Esophagus squamous epithelium (tissue), 5 donors: ENCODE measurements around the gene HDAC7. TPM values are rescaled to one million over a fixed set of nuclear protein-coding genes. Genes with fewer than 3 reads are reported as not detected.

Experiments
- DNase-seq: peaks from one replicate; lab custom pipeline; 2025; lab: John Stamatoyannopoulos, UW
- H3K27ac ChIP-seq, 4 donors: fragments of 200-600 bp; sonication (generic); one replicate each; pipeline ENCODE4 v1.5.1; 2016 to 2019; ENCODE audit warnings: mild to moderate bottlenecking in 1 of 4
- H3K27me3 ChIP-seq, 4 donors: fragments of 200-600 bp; sonication (generic); 1 replicate in 3 of 4; 2 replicates in 1 of 4; pipeline versions ENCODE4 v1.5.1 to v1.6.0; 2017 to 2021; ENCODE audit warnings: antibody characterized with exemption in 1 of 4
- H3K36me3 ChIP-seq, 3 donors: fragments of 200-600 bp; sonication (generic); one replicate each; pipeline ENCODE4 v1.5.1; 2016 to 2019
- H3K4me1 ChIP-seq, 3 donors: fragments of 200-600 bp; sonication (generic); one replicate each; pipeline ENCODE4 v1.5.1; 2017 to 2019
- H3K4me3 ChIP-seq, 4 donors: fragments of 200-600 bp; sonication (generic); 1 replicate in 3 of 4; 2 replicates in 1 of 4; pipeline ENCODE4 v1.5.1; 2016 to 2019; ENCODE audit warnings: mild to moderate bottlenecking in 2 of 4, moderate library complexity in 1 of 4
- H3K9me3 ChIP-seq, 3 donors: fragments of 200-600 bp; sonication (generic); one replicate each; pipeline ENCODE4 v1.5.1; 2016 to 2019
- CTCF ChIP-seq, 6 experiments: fragments of 450-650 bp in 4 of 6; fragments of 200-600 bp in 2 of 6; sonication (generic) in 2 of 6; IDR thresholded peaks; one replicate each; pipeline ENCODE4 v1.5.1; 2016 to 2019; ENCODE audit warnings: antibody characterized with exemption in 6 of 6, mild to moderate bottlenecking in 4 of 6, moderate library complexity in 4 of 6
- POLR2A ChIP-seq, 4 donors: fragments of 450-650 bp; IDR thresholded peaks; one replicate each; pipeline ENCODE4 v1.6.1; 2017; ENCODE audit warnings: antibody characterized with exemption in 4 of 4, mild to moderate bottlenecking in 4 of 4, moderate library complexity in 3 of 4
- WGBS, 2 donors: methylation state at CpG; one replicate each; pipeline ENCODE4 v1.1.5; 2018; 5-methylcytosine and 5-hydroxymethylcytosine counted together
- intact Hi-C: fragments of 100-400 bp; cut with DNase I; formaldehyde crosslinking; loops from one replicate; pipeline ENCODE4 v1.15.0; 2022
- total RNA-seq, 4 donors: library from RNA; depleted of rRNA; stranded (reverse); fragments of >200 nt; gene quantifications; one replicate each; pipeline ENCODE4 v1.1.0, GENCODE V29; 2016
- donor health status: DM: yes; HTN: yes; CAD: no.

Gene HDAC7
- total RNA-seq, 4 donors from 2014 or later, result 19.8 to 37.2 (median 24.0) TPM

DNA sequence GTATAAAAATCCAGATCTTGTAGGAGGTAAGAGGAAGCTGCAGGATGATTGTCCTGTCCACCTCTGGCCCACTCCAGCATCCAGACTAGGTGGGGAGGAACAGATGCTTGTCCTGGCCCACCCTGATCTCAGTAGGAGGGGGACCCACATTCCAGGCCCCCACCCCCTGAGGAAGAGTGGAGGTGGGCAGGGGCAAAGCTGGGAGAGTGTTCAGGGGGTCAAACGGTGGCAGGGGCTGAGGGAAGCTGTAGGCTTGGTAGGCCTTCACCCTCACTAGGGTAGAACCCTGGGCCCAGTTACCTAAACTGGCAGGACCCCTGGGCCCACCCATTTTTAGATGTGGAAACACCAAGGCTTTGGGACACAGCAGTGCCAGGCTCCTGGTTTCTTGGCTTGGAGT is 42.6 kb downstream of the HDAC7 start:
- TF ChIP-seq POLR2A (IDR thresholded peaks at IDR 0.05), result no peak
- no peak for TF ChIP-seq CTCF (IDR thresholded peaks at IDR 0.05)
- intact Hi-C loops, result loop anchor here (5.0 kb wide), 3 partner anchors 35 to 60 kb away; no protein-coding TSS in a partner anchor

DNA sequence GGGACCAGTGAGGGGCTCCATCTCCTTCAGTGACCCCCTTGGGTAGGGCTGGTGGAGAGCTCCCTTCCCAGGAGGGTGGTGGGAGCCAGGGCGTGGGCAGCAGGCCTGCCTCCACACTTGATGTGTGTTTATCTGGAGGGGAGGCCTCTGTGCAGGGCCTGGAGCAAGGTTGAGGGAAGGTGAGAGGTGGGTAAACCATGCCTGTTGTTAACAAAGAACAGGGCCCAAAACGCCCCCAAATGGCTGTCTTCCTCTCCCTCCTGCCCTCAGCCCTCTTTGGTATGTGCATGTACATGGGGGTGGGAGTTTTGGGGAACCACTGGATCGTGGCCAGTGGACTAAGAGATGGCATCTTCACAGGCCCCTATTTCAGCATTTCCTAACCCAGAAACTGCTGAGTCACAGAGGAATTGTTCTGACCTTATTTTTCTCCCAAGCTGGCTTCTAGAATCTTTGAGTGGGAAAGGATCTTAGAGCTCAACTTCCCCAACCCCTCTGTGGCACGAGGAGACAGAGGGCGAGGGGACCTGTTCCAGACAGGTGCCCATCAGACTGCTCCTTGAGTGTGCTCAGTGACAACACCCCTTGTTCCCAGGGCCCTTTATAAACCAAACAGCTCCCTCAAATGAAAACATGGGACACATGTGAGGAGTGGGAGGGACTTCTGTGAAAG is 43.1 kb downstream of the HDAC7 start:
- Histone ChIP-seq H3K27ac (peak overlapping the region; percentile 32 to 88 (median 71)), H3K36me3 (peaks cover 0 to 18% (median 0%) of the 10 kb centered on the region in 3 donors), H3K9me3 (no peaks in the 10 kb centered on the region), H3K4me3 (no peak overlapping the region), H3K27me3 (no peaks in the 10 kb centered on the region), H3K4me1 (peaks cover 57 to 93% (median 63%) of the 10 kb centered on the region in 3 donors)
- no peak for TF ChIP-seq CTCF (IDR thresholded peaks at IDR 0.05)
- TF ChIP-seq POLR2A (IDR thresholded peaks at IDR 0.05), result no peak
- no peak for DNase-seq
- intact Hi-C loops, result loop anchor here (5.0 kb wide), 3 partner anchors 34 to 61 kb away; no protein-coding TSS in a partner anchor
- WGBS, 2 donors, result 25 to 61% methylated on average over 2 to 5 of the region's 5 CpGs

More for the DNA sequence above, 42.6 kb downstream of the HDAC7 start:
- peak overlapping the region; percentile 16 to 88 (median 71) for H3K27ac ChIP-seq
- DNase-seq, result no peak
- peaks cover 0 to 21% (median 0%) of the 10 kb centered on the region in 3 donors for H3K36me3 ChIP-seq
- H3K9me3 ChIP-seq, result no peaks in the 10 kb centered on the region
- no peaks in the 10 kb centered on the region for H3K27me3 ChIP-seq
- peaks cover 62 to 94% (median 69%) of the 10 kb centered on the region in 3 donors for H3K4me1 ChIP-seq
- no peak overlapping the region for H3K4me3 ChIP-seq
- WGBS, 2 donors, result 38% methylated on average over 1 of the region's 1 CpG; no CpG with 5 or more reads in 1 of the 2 donors

GRCh38 chr12:47775100-47775911 is 44.4 kb downstream of the HDAC7 start:
- Histone ChIP-seq H3K4me3 (no peak overlapping the region), H3K27ac (peak overlapping the region; percentile 32 to 88 (median 71)), H3K36me3 (peaks cover 0 to 6% (median 0%) of the 10 kb centered on the region in 3 donors), H3K9me3 (no peaks in the 10 kb centered on the region), H3K27me3 (no peaks in the 10 kb centered on the region), H3K4me1 (peaks cover 50 to 86% (median 60%) of the 10 kb centered on the region in 3 donors)
- intact Hi-C loops, result loop anchor here (5.0 kb wide), 3 partner anchors 33 to 62 kb away; no protein-coding TSS in a partner anchor
- DNase-seq, result no peak
- TF ChIP-seq POLR2A (IDR thresholded peaks at IDR 0.05) (no peak), CTCF (IDR thresholded peaks at IDR 0.05) (no peak)
- WGBS, 2 donors, result 59 to 60% methylated on average over 3 to 8 of the region's 10 CpGs

DNA sequence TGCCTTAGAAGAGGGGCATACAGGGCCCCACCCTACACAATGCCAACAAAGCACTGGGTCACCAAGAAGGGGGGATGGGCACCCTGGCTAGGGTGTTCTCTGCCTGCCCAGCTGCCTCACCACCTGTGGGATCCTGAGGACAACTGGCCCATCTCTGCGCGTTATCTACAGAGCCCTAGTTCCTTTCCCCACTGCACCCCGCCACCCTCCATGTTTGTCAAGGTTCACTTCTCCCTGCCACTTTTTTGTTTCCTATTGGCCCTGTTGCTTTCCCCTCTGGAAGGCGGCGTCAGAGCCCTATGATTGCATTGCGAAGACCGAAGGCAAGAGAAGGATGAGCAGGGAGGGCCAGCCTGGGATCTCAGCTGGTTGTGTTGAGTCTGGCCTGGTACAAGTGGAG is 45.0 kb downstream of the HDAC7 start:
- H3K27me3 ChIP-seq, result no peaks in the 10 kb centered on the region
- no peaks in the 10 kb centered on the region for H3K9me3 ChIP-seq
- H3K4me1 ChIP-seq, result peaks cover 50 to 86% (median 62%) of the 10 kb centered on the region in 3 donors
- 85 to 100% methylated on average over 3 to 7 of the region's 7 CpGs for WGBS, 2 donors
- H3K4me3 ChIP-seq, result peak overlapping the region in 1 of 4 donors; percentile 98
- DNase-seq, result no peak
- peak overlapping the region; percentile 32 to 88 (median 71) for H3K27ac ChIP-seq
- TF ChIP-seq POLR2A (IDR thresholded peaks at IDR 0.05), result no peak
- TF ChIP-seq CTCF (IDR thresholded peaks at IDR 0.05), result no peak
- no peaks in the 10 kb centered on the region for H3K36me3 ChIP-seq
- intact Hi-C loops, result loop anchor here (5.0 kb wide), 3 partner anchors 32 to 63 kb away; no protein-coding TSS in a partner anchor
